ENCODE data around the gene CACNG4.

GRCh38 chr17:66985338-66986237, 21.1 kb downstream of the CACNG4 start:
- TF ChIP-seq CTCF (IDR thresholded peaks at IDR 0.05) (no peak), POLR2AphosphoS5 (IDR thresholded peaks at IDR 0.05) (no peak), POLR2A (IDR thresholded peaks at IDR 0.05; ENCODE audit: low read depth) (no peak), EP300 (IDR thresholded peaks at IDR 0.05) (no peak)

Data from esophagus muscularis mucosa (tissue), 4 donors.